ENCODE data around the gene TMPRSS13. TPM values are rescaled to one million over a fixed set of nuclear protein-coding genes. Genes with fewer than 3 reads are reported as not detected.
A peak's percentile ranks its signal among the peaks of the same experiment; 100 is the strongest.

TMPRSS13 gene
- polyA plus RNA-seq, 5 donors, result 7.9 to 11.7 (median 9.4) TPM

- DNase-seq, result no peak
Observed at GRCh38 chr11:117855912-117856651, 73.1 kb downstream of the TMPRSS13 start.

GRCh38 chr11:117855186-117855845 is 73.9 kb downstream of the TMPRSS13 start:
- peak in 1 of 2 donors; percentile 52 for DNase-seq

GRCh38 chr11:117852309-117852708 is 76.9 kb downstream of the TMPRSS13 start:
- no peak for DNase-seq

GRCh38 chr11:117851852-117852251 is 77.3 kb downstream of the TMPRSS13 start:
- DNase-seq, result no peak

GRCh38 chr11:117851106-117851505 is 78.1 kb downstream of the TMPRSS13 start:
- DNase-seq, result no peak

Other genes starting within 250 kb of the TMPRSS13 start
- 1 to 10 TPM in 4 of 5 donors, under 1 TPM in 1; 0.85 to 2.1 (median 1.1) TPM for gene DSCAML1, start 132.2 kb downstream of the TMPRSS13 start, polyA plus RNA-seq (ENCODE audit: insufficient read depth in 1 of 5, insufficient read length in 5 of 5, low replicate concordance in 1 of 5)
- gene FXYD2, start 104.7 kb downstream of the TMPRSS13 start, polyA plus RNA-seq (ENCODE audit: insufficient read depth in 1 of 5, insufficient read length in 5 of 5, low replicate concordance in 1 of 5), result 1 to 10 TPM; 3.3 to 8.0 (median 5.7) TPM
- 100 to 1,000 TPM; 148 to 185 (median 176) TPM for gene FXYD6, start 52.7 kb downstream of the TMPRSS13 start, polyA plus RNA-seq (ENCODE audit: insufficient read depth in 1 of 5, insufficient read length in 5 of 5, low replicate concordance in 1 of 5)
- gene IL10RA, start 57.0 kb upstream of the TMPRSS13 start, polyA plus RNA-seq (ENCODE audit: insufficient read depth in 1 of 5, insufficient read length in 5 of 5, low replicate concordance in 1 of 5), result 1 to 10 TPM; 4.0 to 7.3 (median 4.9) TPM
- gene TMPRSS4, start 147.7 kb upstream of the TMPRSS13 start, polyA plus RNA-seq (ENCODE audit: insufficient read depth in 1 of 5, insufficient read length in 5 of 5, low replicate concordance in 1 of 5), result 1 to 10 TPM; 3.5 to 5.1 (median 4.6) TPM
- under 1 TPM; 0.27 to 0.65 (median 0.40) TPM for gene SMIM35, start 157.6 kb upstream of the TMPRSS13 start, polyA plus RNA-seq (ENCODE audit: insufficient read depth in 1 of 5, insufficient read length in 5 of 5, low replicate concordance in 1 of 5)
- gene SCN4B, start 223.4 kb upstream of the TMPRSS13 start, polyA plus RNA-seq (ENCODE audit: insufficient read depth in 1 of 5, insufficient read length in 5 of 5, low replicate concordance in 1 of 5), result 1 to 10 TPM; 7.0 to 9.1 (median 7.8) TPM
- 1 to 10 TPM; 4.0 to 5.7 (median 4.9) TPM for gene SCN2B, start 247.2 kb upstream of the TMPRSS13 start, polyA plus RNA-seq (ENCODE audit: insufficient read depth in 1 of 5, insufficient read length in 5 of 5, low replicate concordance in 1 of 5)

Data from right lung (tissue), 5 donors.